K562 (cell line): ENCODE results near the gene RAP1GAP2. TPM values are rescaled to one million over a fixed set of nuclear protein-coding genes. Genes with fewer than 3 reads are reported as not detected.

Source experiments
- ATAC-seq: fragments of 200-7000 bp; cut with Tn5 transposase; 3 replicates; pipeline ENCODE4 v1.9.1; 2020; ENCODE audit warnings: moderate library complexity
- BruUV-seq: library from RNA; stranded (reverse); fragments of 400-500 nt; replicated peaks from 2 replicates; lab custom pipeline; 2021; lab: Mats Ljungman, UMichigan
- CTCF ChIA-PET: fragments of 300-600 bp; formaldehyde crosslinking; extraction: SDS; loops from one replicate; lab custom pipeline; 2021; ENCODE audit warnings: low intra/inter-chr PET ratio; lab: Yijun Ruan, JAX
- POLR2A ChIA-PET: fragments of 300-600, 350-650 bp; sonication (Branson Sonifier 250); formaldehyde crosslinking; extraction: SDS; loops from one replicate; lab custom pipeline; 2021; ENCODE audit warnings: antibody characterized with exemption, inconsistent platforms; lab: Yijun Ruan, JAX
- DNase-seq, 4 experiments: peaks; one replicate each; pipeline versions ENCODE4 v3.0.0 to v3.0.0-alpha.2; 2011 to 2018; ENCODE audit warnings: low spot score in 3 of 4, mixed read lengths in 3 of 4; ENCODE audit errors: extremely low read depth in 1 of 4
- FAIRE-seq: peaks from 2 replicates; lab custom pipeline; 2011; peaks lifted over from hg19 to GRCh38; lab: Jason Lieb, UNC
- H2AFZ ChIP-seq: 2 replicates; pipeline ENCODE4 v1.6.0; 2011; ENCODE audit warnings: low read depth, low read length, control low read depth, inconsistent platforms
- H3K27ac ChIP-seq: fragments of 200-600 bp; 3 replicates; pipeline ENCODE4 v1.8.0; 2011; ENCODE audit warnings: low read depth, mild to moderate bottlenecking, control low read depth, inconsistent platforms, low read length, moderate library complexity, mixed read lengths; ENCODE audit errors: extremely low read depth
- H3K27me3 ChIP-seq, 2 experiments: fragments of 300-600 bp in 1 of 2; 2 replicates in 1 of 2; 3 replicates in 1 of 2; pipeline versions ENCODE4 v1.6.0 to v1.8.0; 2011; ENCODE audit warnings: inconsistent platforms in 2 of 2, low read length in 2 of 2, mild to moderate bottlenecking in 1 of 2, mixed read lengths in 1 of 2, moderate library complexity in 1 of 2; ENCODE audit not compliant: control insufficient read depth in 2 of 2, insufficient read depth in 2 of 2
- H3K36me3 ChIP-seq: fragments of 300-600 bp; 3 replicates; pipeline ENCODE4 v1.8.0; 2011; ENCODE audit warnings: mild to moderate bottlenecking, low read length, inconsistent platforms; ENCODE audit not compliant: control insufficient read depth, insufficient read depth
- H3K4me1 ChIP-seq, 2 experiments: fragments of 200-600 bp in 1 of 2; replicated peaks in 1 of 2; 2 replicates in 1 of 2; 3 replicates in 1 of 2; pipeline versions ENCODE4 v1.5.1 to v1.8.0; 2011; ENCODE audit warnings: inconsistent platforms in 2 of 2, low read length in 2 of 2, mild to moderate bottlenecking in 1 of 2, mixed read lengths in 1 of 2, moderate library complexity in 1 of 2; ENCODE audit not compliant: control insufficient read depth in 2 of 2, insufficient read depth in 2 of 2
- H3K4me2 ChIP-seq: 2 replicates; pipeline ENCODE4 v1.6.1; 2011; ENCODE audit warnings: low read length, control low read depth, inconsistent platforms, mixed read lengths; ENCODE audit not compliant: insufficient read depth
- H3K4me3 ChIP-seq: fragments of 200-600 bp; sonication (generic), shearing (Covaris generic); 2 replicates; pipeline ENCODE4 v1.5.1; 2016; ENCODE audit warnings: control low read depth, inconsistent platforms
- H3K79me2 ChIP-seq: fragments of 200-600 bp; 3 replicates; pipeline ENCODE4 v1.8.0; 2011; ENCODE audit warnings: low read length, inconsistent platforms; ENCODE audit not compliant: control insufficient read depth, insufficient read depth
- H3K9ac ChIP-seq, 2 experiments: 2 replicates each; pipeline versions ENCODE4 v1.6.0 to v1.6.1; 2011; ENCODE audit warnings: low read depth in 2 of 2, low read length in 2 of 2, control low read depth in 1 of 2, inconsistent platforms in 1 of 2, mild to moderate bottlenecking in 1 of 2, mixed read lengths in 1 of 2; ENCODE audit not compliant: insufficient read depth in 1 of 2
- H3K9me1 ChIP-seq: one replicate; pipeline ENCODE4 v1.6.0; 2011; ENCODE audit warnings: inconsistent platforms, mild to moderate bottlenecking, low read length, moderate library complexity; ENCODE audit not compliant: control insufficient read depth, insufficient read depth
- H3K9me3 ChIP-seq: replicated peaks from 2 replicates; pipeline ENCODE4 v1.5.1; 2011; ENCODE audit warnings: low read depth, low read length, inconsistent platforms; ENCODE audit not compliant: control insufficient read depth, insufficient read depth
- H4K20me1 ChIP-seq: replicated peaks from 2 replicates; pipeline ENCODE4 v1.6.1; 2011; ENCODE audit warnings: low read length, inconsistent platforms, mixed read lengths; ENCODE audit not compliant: control insufficient read depth, insufficient read depth
- CBFA2T3 ChIP-seq: fragments of 450-650 bp; IDR thresholded peaks from 2 replicates; pipeline ENCODE4 v1.6.1; 2017
- E2F1 ChIP-seq: sonication (generic); formaldehyde crosslinking; IDR thresholded peaks from 2 replicates; pipeline ENCODE4 v1.8.1; 2023; ENCODE audit warnings: mild to moderate bottlenecking, missing genetic modification reagents, moderate library complexity
- ELF2 ChIP-seq: fragments of 250-450 bp; sonication (Bioruptor Pico); IDR thresholded peaks from 2 replicates; pipeline ENCODE4 v1.5.0; 2021; ENCODE audit warnings: mild to moderate bottlenecking
- NCOA1 ChIP-seq: fragments of 450-650 bp; IDR thresholded peaks from 2 replicates; pipeline ENCODE4 v1.6.1; 2016; ENCODE audit warnings: low read depth
- NR2C2 ChIP-seq, 2 experiments: fragments of 200-800 bp in 1 of 2; sonication (Bioruptor generic) in 1 of 2; sonication (generic) in 1 of 2; formaldehyde crosslinking in 1 of 2; IDR thresholded peaks; 2 replicates each; pipeline versions ENCODE4 v1.6.1 to v1.8.0; 2016 to 2022; ENCODE audit warnings: mild to moderate bottlenecking in 1 of 2, missing compliant biosample characterization in 1 of 2, missing genetic modification characterization in 1 of 2, missing genetic modification reagents in 1 of 2
- ZNF316 ChIP-seq: fragments of 450-650 bp; IDR thresholded peaks from 2 replicates; pipeline ENCODE4 v1.6.1; 2016
- WGBS: fragments of 100-300 bp; shearing (Covaris generic); methylation state at CpG from one replicate; pipeline ENCODE4 v1.1.6; 2016; ENCODE audit warnings: low coverage, mixed read lengths; ENCODE audit not compliant: insufficient coverage; ENCODE audit errors: missing lambda C conversion rate; 5-methylcytosine and 5-hydroxymethylcytosine counted together
- in situ Hi-C: fragments of 300-500 bp; cut with MboI; formaldehyde crosslinking; loops from 4 replicates; pipeline ENCODE4 v1.15.0; 2018; ENCODE audit warnings: inconsistent platforms, mixed read lengths
- intact Hi-C: fragments of 100-400 bp; cut with micrococcal nuclease; formaldehyde crosslinking; loops from 2 replicates; pipeline ENCODE4 v1.14.2; 2022
- polyA plus RNA-seq, 8 experiments: library from polyadenylated mRNA; depleted of rRNA in 4 of 8; stranded (reverse) in 5 of 8; unstranded in 3 of 8; fragments of >200 nt; fragmentation: Nextera tagmentation in 2 of 8; fragmentation: Illumina TruSeq in 1 of 8; extraction: Ambion mirVana in 2 of 8; extraction: Trizol in 1 of 8; gene quantifications; 2 replicates each; pipeline versions ENCODE4 v1.2.1 to v1.2.3, GENCODE V29; 2011 to 2014; ENCODE audit warnings: inconsistent platforms in 1 of 8, missing spikeins in 1 of 8
- total RNA-seq, 7 experiments: library from RNA; depleted of rRNA in 6 of 7; stranded (reverse); fragments of >200 nt in 6 of 7; fragmentation: Illumina TruSeq in 2 of 7; extraction: Trizol in 2 of 7; gene quantifications; 2 replicates each; pipeline versions ENCODE4 v1.2.1 to v1.2.3, GENCODE V29; 2011 to 2021; ENCODE audit warnings: low replicate concordance in 1 of 7

Gene RAP1GAP2
- total and polyA plus RNA-seq, 9 of the 15 experiments (the other 6 are each of a cell fraction or from before 2014, with no cell fraction given) = 0.01 to 1.3 (median 0.42) TPM; not detected in 1

- in situ Hi-C loops = no loop called here
- Histone ChIP-seq H3K4me3 (no peak overlapping the region), H3K79me2 (no peaks in the 10 kb centered on the region), H3K4me1 (no peaks in the 10 kb centered on the region), H3K9me1 (no peaks in the 10 kb centered on the region), H3K36me3 (no peaks in the 10 kb centered on the region), H3K27ac (no peak overlapping the region), H3K4me2 (no peak overlapping the region), H2AFZ (no peak overlapping the region), H4K20me1 (no peaks in the 10 kb centered on the region), H3K27me3 (peaks cover 2 to 36% of the 10 kb centered on the region in 2 experiments; a peak in 3 of 5 replicates), H3K9ac (no peak overlapping the region), H3K9me3 (no peaks in the 10 kb centered on the region)
- ATAC-seq = no peak
- ChIA-PET CTCF (no interaction called here), POLR2A (interaction anchor here (0.7 kb wide), 1 partner anchor 11 kb away, joined by 3 read pairs; no protein-coding TSS in a partner anchor)
- intact Hi-C loops = no loop called here
- DNase-seq = no peak
- no TSS peak for BruUV-seq
- TF ChIP-seq NR2C2 (CRISPR knock-in tag; IDR thresholded peaks at IDR 0.05) (no peak), NR2C2 (tag; IDR thresholded peaks at IDR 0.05) (no peak), ZNF316 (no peak), NCOA1 (no peak), E2F1 (CRISPR knock-in tag) (no peak)
- WGBS = 3% methylated on average over 5 of the region's 10 CpGs
- FAIRE-seq = no peak
Measured at GRCh38 chr17:2964370-2964769, 168.1 kb downstream of the RAP1GAP2 start.

GRCh38 chr17:2964831-2965230, 168.6 kb downstream of the RAP1GAP2 start:
- Histone ChIP-seq H2AFZ (no peak overlapping the region), H3K4me2 (no peak overlapping the region), H4K20me1 (no peaks in the 10 kb centered on the region), H3K9me3 (no peaks in the 10 kb centered on the region), H3K4me1 (no peaks in the 10 kb centered on the region), H3K9me1 (no peaks in the 10 kb centered on the region), H3K79me2 (no peaks in the 10 kb centered on the region), H3K27ac (no peak overlapping the region), H3K36me3 (no peaks in the 10 kb centered on the region), H3K27me3 (peaks cover 2 to 36% of the 10 kb centered on the region in 2 experiments; a peak in 3 of 5 replicates), H3K9ac (no peak overlapping the region), H3K4me3 (no peak overlapping the region)
- ATAC-seq (no peak), DNase-seq (no peak), FAIRE-seq (no peak)
- in situ Hi-C loops (no loop called here), intact Hi-C loops (no loop called here)
- POLR2A ChIA-PET = interaction anchor here (0.7 kb wide), 1 partner anchor 10 kb away, joined by 3 read pairs; no protein-coding TSS in a partner anchor
- TF ChIP-seq CBFA2T3 (peak; percentile 55), ELF2 (no peak)
- CTCF ChIA-PET = no interaction called here
- BruUV-seq = no TSS peak
- WGBS = 0% methylated on average over 10 of the region's 11 CpGs
